LNCAP (cell line): Measurements from ENCODE around the gene CFAP65.

Source experiments
- CTCF ChIP-seq: fragments of 450-650 bp; IDR thresholded peaks from 2 replicates; pipeline ENCODE4 v1.5.1; 2017; ENCODE audit warnings: mild to moderate bottlenecking

Gene CFAP65

GRCh38 chr2:219022041-219022440 lies 19.3 kb downstream of the CFAP65 start:
- no peak for TF ChIP-seq CTCF

GRCh38 chr2:219021591-219021990 lies 19.7 kb downstream of the CFAP65 start:
- TF ChIP-seq CTCF = no peak

- no peak for TF ChIP-seq CTCF
These were observed 20.5 kb downstream of the CFAP65 start for GRCh38 chr2:219020604-219021365.

GRCh38 chr2:219019436-219019835 lies 21.9 kb downstream of the CFAP65 start:
- no peak for TF ChIP-seq CTCF

GRCh38 chr2:219018726-219019125 lies 22.6 kb downstream of the CFAP65 start:
- no peak for TF ChIP-seq CTCF

- no peak for TF ChIP-seq CTCF
These were observed 23.0 kb downstream of the CFAP65 start for GRCh38 chr2:219018286-219018685.

- no peak for TF ChIP-seq CTCF
These were observed 23.9 kb downstream of the CFAP65 start for GRCh38 chr2:219017201-219017931.
